Body of pancreas (tissue), 4 donors: ENCODE measurements around the gene HYKK. TPM values are rescaled to one million over a fixed set of nuclear protein-coding genes. Genes with fewer than 3 reads are reported as not detected.

ENCODE experiments used
- ATAC-seq: fragments of 150-250 bp; one replicate; pipeline ENCODE4 v1.9.1; 2016
- DNase-seq, 4 donors: peaks; one replicate each; pipeline ENCODE4 v3.0.0-alpha.2; 2019
- H3K27ac ChIP-seq, 4 donors: fragments of 200-600 bp; sonication (generic); 1 replicate in 3 of 4; 2 replicates in 1 of 4; pipeline versions ENCODE4 v1.5.1 to v1.6.1; 2016 to 2019; ENCODE audit warnings: mild to moderate bottlenecking in 1 of 4, mixed read lengths in 1 of 4, moderate library complexity in 1 of 4
- H3K27me3 ChIP-seq, 2 donors: fragments of 200-600 bp; sonication (generic); one replicate each; pipeline ENCODE4 v1.6.0; 2016; ENCODE audit warnings: mild to moderate bottlenecking in 1 of 2
- H3K36me3 ChIP-seq, 2 donors: fragments of 200-600 bp; sonication (generic); replicated peaks in 1 of 2; 2 replicates each; pipeline ENCODE4 v1.5.1; 2016; ENCODE audit warnings: low read depth in 2 of 2; ENCODE audit not compliant: insufficient read depth in 1 of 2
- H3K4me1 ChIP-seq: fragments of 200-600 bp; sonication (generic); one replicate; pipeline ENCODE4 v1.6.0; 2016
- H3K4me3 ChIP-seq, 2 donors: fragments of 200-600 bp; sonication (generic); 1 replicate in 1 of 2; 2 replicates in 1 of 2; pipeline ENCODE4 v1.5.1; 2016 to 2019
- H3K9me3 ChIP-seq, 3 donors: fragments of 200-600 bp; sonication (generic); 1 replicate in 2 of 3; 2 replicates in 1 of 3; pipeline ENCODE4 v1.5.1; 2016
- CTCF ChIP-seq, 7 experiments: fragments of 450-650 bp in 4 of 7; fragments of 200-600 bp in 3 of 7; sonication (generic) in 3 of 7; IDR thresholded peaks; one replicate each; pipeline ENCODE4 v1.5.1; 2016 to 2019; ENCODE audit warnings: antibody characterized with exemption in 7 of 7
- POLR2A ChIP-seq, 3 donors: fragments of 450-650 bp; IDR thresholded peaks; one replicate each; pipeline ENCODE4 v1.6.1; 2016; ENCODE audit warnings: antibody characterized with exemption in 3 of 3, mild to moderate bottlenecking in 2 of 3
- WGBS, 2 donors: methylation state at CpG; one replicate each; pipeline ENCODE4 v1.1.5; 2017; 5-methylcytosine and 5-hydroxymethylcytosine counted together
- intact Hi-C: fragments of 100-400 bp; cut with DNase I; formaldehyde crosslinking; loops from one replicate; pipeline ENCODE4 v1.15.1; 2023
- total RNA-seq, 2 donors: library from RNA; depleted of rRNA; stranded (reverse); fragments of >200 nt; gene quantifications; one replicate each; pipeline ENCODE4 v1.1.0, GENCODE V29; 2016

The HYKK gene
- total RNA-seq, 2 donors from 2014 or later = 2.6 to 8.3 TPM

- 88 to 95% methylated on average over 5 of the region's 5 CpGs for WGBS, 2 donors
- no peak for DNase-seq
- no peak for TF ChIP-seq CTCF (IDR thresholded peaks at IDR 0.05)
- no peak for TF ChIP-seq POLR2A (IDR thresholded peaks at IDR 0.05)
Observed at GRCh38 chr15:78524230-78524629, 16.9 kb downstream of the HYKK start.

GRCh38 chr15:78527325-78527724 is 19.9 kb downstream of the HYKK start:
- Histone ChIP-seq H3K9me3 (no peaks in the 10 kb centered on the region), H3K4me3 (no peak overlapping the region), H3K27ac (no peak overlapping the region), H3K4me1 (no peaks in the 10 kb centered on the region), H3K36me3 (no peaks in the 10 kb centered on the region), H3K27me3 (no peaks in the 10 kb centered on the region)
- 86 to 90% methylated on average over 5 of the region's 5 CpGs for WGBS, 2 donors
- intact Hi-C loops = no loop called here
- TF ChIP-seq CTCF (IDR thresholded peaks at IDR 0.05) (no peak), POLR2A (IDR thresholded peaks at IDR 0.05) (no peak)
- no peak for DNase-seq
- no peak for ATAC-seq

More at GRCh38 chr15:78524230-78524629, 16.9 kb downstream of the HYKK start:
- H3K9me3 ChIP-seq = no peaks in the 10 kb centered on the region
- H3K27ac ChIP-seq = no peak overlapping the region
- no peak for ATAC-seq
- H3K27me3 ChIP-seq = no peaks in the 10 kb centered on the region
- no peaks in the 10 kb centered on the region for H3K36me3 ChIP-seq
- no peak overlapping the region for H3K4me3 ChIP-seq
- H3K4me1 ChIP-seq = no peaks in the 10 kb centered on the region
- intact Hi-C loops = no loop called here

GRCh38 chr15:78533331-78533730 is 26.0 kb downstream of the HYKK start:
- Histone ChIP-seq H3K36me3 (no peaks in the 10 kb centered on the region), H3K4me1 (no peaks in the 10 kb centered on the region), H3K9me3 (no peaks in the 10 kb centered on the region), H3K27me3 (no peaks in the 10 kb centered on the region), H3K27ac (no peak overlapping the region), H3K4me3 (no peak overlapping the region)
- 40 to 48% methylated on average over 2 of the region's 2 CpGs for WGBS, 2 donors
- intact Hi-C loops = no loop called here
- ATAC-seq (no peak), DNase-seq (no peak)
- TF ChIP-seq CTCF (IDR thresholded peaks at IDR 0.05) (no peak), POLR2A (IDR thresholded peaks at IDR 0.05) (no peak)

GRCh38 chr15:78536134-78536533 is 28.8 kb downstream of the HYKK start:
- H3K4me3 ChIP-seq = no peak overlapping the region
- WGBS, 2 donors = 66 to 75% methylated on average over 1 of the region's 1 CpG
- DNase-seq (no peak), ATAC-seq (no peak)
- H3K27ac ChIP-seq = no peak overlapping the region
- H3K36me3 ChIP-seq = no peaks in the 10 kb centered on the region
- intact Hi-C loops = no loop called here
- no peaks in the 10 kb centered on the region for H3K27me3 ChIP-seq
- H3K9me3 ChIP-seq = no peaks in the 10 kb centered on the region
- no peak for TF ChIP-seq POLR2A (IDR thresholded peaks at IDR 0.05)
- TF ChIP-seq CTCF (IDR thresholded peaks at IDR 0.05) = no peak
- H3K4me1 ChIP-seq = no peaks in the 10 kb centered on the region

GRCh38 chr15:78537266-78537905 is 30.0 kb downstream of the HYKK start:
- Histone ChIP-seq H3K27me3 (no peaks in the 10 kb centered on the region), H3K4me3 (no peak overlapping the region), H3K4me1 (peaks cover 10% of the 10 kb centered on the region), H3K36me3 (no peaks in the 10 kb centered on the region), H3K9me3 (no peaks in the 10 kb centered on the region), H3K27ac (no peak overlapping the region)
- intact Hi-C loops = no loop called here
- ATAC-seq (no peak), DNase-seq (no peak)
- WGBS, 2 donors = 73 to 76% methylated on average over 5 of the region's 5 CpGs
- no peak for TF ChIP-seq CTCF (IDR thresholded peaks at IDR 0.05)
- TF ChIP-seq POLR2A (IDR thresholded peaks at IDR 0.05) = no peak
